Prostate gland (tissue), 2 donors: ENCODE data around the gene GSTA4. TPM values are rescaled to one million over a fixed set of nuclear protein-coding genes. Genes with fewer than 3 reads are reported as not detected.

ENCODE experiments used
- DNase-seq: peaks from one replicate; pipeline ENCODE4 v3.0.0-alpha.2; 2019; ENCODE audit warnings: low spot score
- H3K27ac ChIP-seq, 2 donors: fragments of 200-600 bp; sonication (generic); 2 replicates each; pipeline ENCODE4 v1.5.1; 2017 to 2019
- H3K27me3 ChIP-seq: fragments of 200-600 bp; sonication (generic); replicated peaks from 2 replicates; pipeline ENCODE4 v1.5.1; 2019; ENCODE audit not compliant: insufficient read depth
- H3K36me3 ChIP-seq, 2 donors: fragments of 200-600 bp; sonication (generic); 1 replicate in 1 of 2; 2 replicates in 1 of 2; pipeline versions ENCODE4 v1.5.1 to v1.8.1; 2017 to 2019
- H3K4me1 ChIP-seq: fragments of 200-600 bp; sonication (generic); replicated peaks from 2 replicates; pipeline ENCODE4 v1.5.1; 2019
- H3K4me3 ChIP-seq, 2 donors: fragments of 200-600 bp; sonication (generic); 2 replicates each; pipeline ENCODE4 v1.5.1; 2017 to 2019
- H3K9me3 ChIP-seq: fragments of 200-600 bp; sonication (generic); 2 replicates; pipeline ENCODE4 v1.5.1; 2017
- POLR2A ChIP-seq: fragments of 450-650 bp; IDR thresholded peaks from one replicate; pipeline ENCODE4 v1.6.1; 2016; ENCODE audit warnings: antibody characterized with exemption, mild to moderate bottlenecking
- POLR2AphosphoS5 ChIP-seq: sonication (generic); formaldehyde crosslinking; IDR thresholded peaks from one replicate; pipeline ENCODE4 v1.6.1; 2017; ENCODE audit warnings: antibody characterized with exemption
- WGBS: methylation state at CpG from one replicate; pipeline ENCODE4 v1.1.5; 2018; 5-methylcytosine and 5-hydroxymethylcytosine counted together
- intact Hi-C: fragments of 100-400 bp; cut with DNase I; formaldehyde crosslinking; loops from one replicate; pipeline ENCODE4 v1.14.2; 2022
- total RNA-seq, 2 donors: library from RNA; depleted of rRNA; stranded (reverse); fragments of >200 nt; gene quantifications; one replicate each; pipeline ENCODE4 v1.1.0, GENCODE V29; 2016
- TF ChIP-seq, protein P1 (sequence below), 4 experiments: fragments of 200-600 bp in 2 of 4; fragments of 450-650 bp in 2 of 4; sonication (generic) in 2 of 4; IDR thresholded peaks; 1 replicate in 3 of 4; 2 replicates in 1 of 4; pipeline ENCODE4 v1.5.1; 2016 to 2019; ENCODE audit warnings: antibody characterized with exemption in 4 of 4, mild to moderate bottlenecking in 2 of 4, moderate library complexity in 2 of 4

GSTA4 gene
- total RNA-seq, 2 donors from 2014 or later, result 62.2 to 96.7 TPM

GRCh38 chr6:52995913-52996645, 995 bp upstream of the GSTA4 start:
- 24% methylated on average over 21 of the region's 21 CpGs for WGBS
- TF ChIP-seq POLR2A (no peak), POLR2AphosphoS5 (no peak)
- TF ChIP-seq, protein P1, sequence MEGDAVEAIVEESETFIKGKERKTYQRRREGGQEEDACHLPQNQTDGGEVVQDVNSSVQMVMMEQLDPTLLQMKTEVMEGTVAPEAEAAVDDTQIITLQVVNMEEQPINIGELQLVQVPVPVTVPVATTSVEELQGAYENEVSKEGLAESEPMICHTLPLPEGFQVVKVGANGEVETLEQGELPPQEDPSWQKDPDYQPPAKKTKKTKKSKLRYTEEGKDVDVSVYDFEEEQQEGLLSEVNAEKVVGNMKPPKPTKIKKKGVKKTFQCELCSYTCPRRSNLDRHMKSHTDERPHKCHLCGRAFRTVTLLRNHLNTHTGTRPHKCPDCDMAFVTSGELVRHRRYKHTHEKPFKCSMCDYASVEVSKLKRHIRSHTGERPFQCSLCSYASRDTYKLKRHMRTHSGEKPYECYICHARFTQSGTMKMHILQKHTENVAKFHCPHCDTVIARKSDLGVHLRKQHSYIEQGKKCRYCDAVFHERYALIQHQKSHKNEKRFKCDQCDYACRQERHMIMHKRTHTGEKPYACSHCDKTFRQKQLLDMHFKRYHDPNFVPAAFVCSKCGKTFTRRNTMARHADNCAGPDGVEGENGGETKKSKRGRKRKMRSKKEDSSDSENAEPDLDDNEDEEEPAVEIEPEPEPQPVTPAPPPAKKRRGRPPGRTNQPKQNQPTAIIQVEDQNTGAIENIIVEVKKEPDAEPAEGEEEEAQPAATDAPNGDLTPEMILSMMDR (IDR thresholded peaks at IDR 0.05), result no peak
- peak; percentile 45 for DNase-seq
- intact Hi-C loops, result no loop called here
- no peaks in the 10 kb centered on the region for H3K27me3 ChIP-seq
- peak overlapping the region; percentile 36 to 87 for H3K27ac ChIP-seq
- H3K4me3 ChIP-seq, result no peak overlapping the region
- no peaks in the 10 kb centered on the region for H3K4me1 ChIP-seq
- no peaks in the 10 kb centered on the region for H3K36me3 ChIP-seq
- H3K9me3 ChIP-seq, result no peaks in the 10 kb centered on the region

DNA sequence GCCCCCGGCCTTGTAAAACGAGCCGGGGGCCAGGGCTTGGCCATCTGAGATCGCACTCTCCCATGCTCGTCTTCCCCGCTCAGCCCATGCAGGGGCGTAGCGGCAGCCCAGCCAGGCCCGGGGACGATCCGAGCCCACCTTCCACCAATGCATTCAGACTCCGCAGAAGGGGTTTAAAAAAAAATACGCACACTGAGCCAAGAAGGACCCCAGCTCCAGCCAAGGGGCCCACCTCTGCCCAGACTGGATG, 320 bp downstream of the GSTA4 start:
- H3K4me1 ChIP-seq, result no peaks in the 10 kb centered on the region
- no peaks in the 10 kb centered on the region for H3K36me3 ChIP-seq
- intact Hi-C loops, result no loop called here
- under 1% methylated on average over 13 of the region's 13 CpGs for WGBS
- peak overlapping the region; percentile 87 to 92 for H3K27ac ChIP-seq
- no peaks in the 10 kb centered on the region for H3K9me3 ChIP-seq
- TF ChIP-seq, protein P1 (IDR thresholded peaks at IDR 0.05), result no peak
- no peak for TF ChIP-seq POLR2A
- H3K27me3 ChIP-seq, result no peaks in the 10 kb centered on the region
- peak overlapping the region; percentile 50 to 59 for H3K4me3 ChIP-seq
- no peak for DNase-seq

GRCh38 chr6:52994031-52994838, 849 bp downstream of the GSTA4 start:
- H3K4me1 ChIP-seq, result no peaks in the 10 kb centered on the region
- H3K9me3 ChIP-seq, result no peaks in the 10 kb centered on the region
- H3K4me3 ChIP-seq, result peak overlapping the region; percentile 50 to 59
- H3K36me3 ChIP-seq, result no peaks in the 10 kb centered on the region
- no peak for TF ChIP-seq POLR2AphosphoS5
- TF ChIP-seq, protein P1 (IDR thresholded peaks at IDR 0.05), result no peak
- TF ChIP-seq POLR2A, result no peak
- WGBS, result 7% methylated on average over 32 of the region's 32 CpGs
- no peaks in the 10 kb centered on the region for H3K27me3 ChIP-seq
- peak overlapping the region; percentile 87 to 92 for H3K27ac ChIP-seq
- intact Hi-C loops, result no loop called here
- DNase-seq, result peak; percentile 31

DNA sequence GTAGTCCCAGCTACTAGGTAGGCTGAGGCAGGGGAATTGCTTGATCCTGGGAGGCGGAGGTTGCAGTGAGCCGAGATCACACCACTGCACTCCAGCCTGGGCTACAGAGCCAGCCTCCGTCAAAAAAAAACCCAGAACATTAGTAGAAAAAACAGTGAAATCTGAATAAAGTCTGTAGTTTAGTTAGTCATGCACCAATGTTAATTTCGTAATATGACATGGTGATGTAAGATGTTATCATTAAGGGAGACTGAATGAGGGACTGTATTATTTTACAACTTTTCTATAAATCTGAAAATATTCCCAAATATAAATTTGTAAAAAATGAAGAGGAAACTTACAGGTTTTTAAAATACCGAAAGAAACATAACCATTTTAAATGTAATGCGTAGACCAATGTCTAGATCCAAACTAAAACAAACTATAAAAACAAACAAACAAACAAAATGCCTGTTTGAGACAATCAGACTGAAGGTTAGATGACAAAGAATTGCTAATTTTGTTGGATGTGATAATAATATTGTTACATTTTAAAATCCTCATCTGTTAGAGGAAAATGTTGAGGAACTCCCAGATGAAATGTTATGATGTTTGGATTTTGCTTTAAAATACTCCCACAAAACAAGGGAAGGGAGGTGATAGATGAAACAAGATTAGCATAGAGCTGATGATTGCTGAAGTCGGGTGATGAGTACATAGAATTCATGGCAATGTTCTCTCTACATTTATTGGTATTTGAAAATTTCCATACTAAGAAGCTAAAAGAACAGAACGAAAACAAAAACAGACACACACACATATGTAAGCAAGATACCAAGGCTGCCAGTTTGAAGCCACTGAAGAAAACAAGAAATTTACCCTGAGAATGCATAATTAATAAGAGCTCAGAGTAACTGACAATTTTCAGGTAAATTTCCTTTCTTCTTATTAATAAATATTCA, 1.8 kb downstream of the GSTA4 start:
- no peak for DNase-seq
- intact Hi-C loops, result no loop called here
- no peaks in the 10 kb centered on the region for H3K4me1 ChIP-seq
- H3K36me3 ChIP-seq, result no peaks in the 10 kb centered on the region
- TF ChIP-seq POLR2A, result no peak
- TF ChIP-seq, protein P1 (IDR thresholded peaks at IDR 0.05), result no peak
- no peak for TF ChIP-seq POLR2AphosphoS5
- H3K9me3 ChIP-seq, result no peaks in the 10 kb centered on the region
- H3K27ac ChIP-seq, result peak overlapping the region; percentile 87 to 92
- 65% methylated on average over 8 of the region's 8 CpGs for WGBS
- H3K4me3 ChIP-seq, result peak overlapping the region; percentile 50 to 59
- H3K27me3 ChIP-seq, result no peaks in the 10 kb centered on the region
